Measurements from ENCODE around the gene CADM1. TPM values are rescaled to one million over a fixed set of nuclear protein-coding genes. Genes with fewer than 3 reads are reported as not detected.
A peak's percentile ranks its signal among the peaks of the same experiment; 100 is the strongest.

CADM1 gene
- total and polyA plus RNA-seq, 2 donors (not counting 1 experiment from before 2014, with no cell fraction given), result 15.4 to 86.0 TPM

GRCh38 chr11:115197433-115197832 lies 306.8 kb downstream of the CADM1 start:
- H3K27ac ChIP-seq (ENCODE audit: insufficient read depth, low read length), result no peak overlapping the region
- no peaks in the 10 kb centered on the region for H3K9me3 ChIP-seq (ENCODE audit: control insufficient read depth, insufficient read depth, low read depth, low read length)
- H3K4me1 ChIP-seq (ENCODE audit: control insufficient read depth, extremely low read depth, insufficient read depth, low read length), result peaks cover 4% of the 10 kb centered on the region
- no peaks in the 10 kb centered on the region for H3K79me2 ChIP-seq (ENCODE audit: control insufficient read depth, insufficient read depth, low read length)
- no peak for TF ChIP-seq CTCF (conservative IDR thresholded peaks at IDR 0.05 in 1 of 2, IDR thresholded peaks at IDR 0.05 in 1 of 2; ENCODE audit: low read depth in 1 of 2, low read length in 2 of 2)
- no peak for TF ChIP-seq EZH2 (IDR thresholded peaks at IDR 0.05; ENCODE audit: low read length, missing control alignments)
- no peaks in the 10 kb centered on the region for H3K27me3 ChIP-seq (ENCODE audit: control insufficient read depth, insufficient read depth, low read length)
- H3K4me2 ChIP-seq (ENCODE audit: extremely low read depth, insufficient read depth, low read length), result no peak overlapping the region
- H3K4me3 ChIP-seq (replicated peaks in 1 of 4; ENCODE audit: control extremely low read depth in 1 of 4, insufficient read depth in 1 of 4, low read depth in 3 of 4, low read length in 4 of 4), result no peak overlapping the region
- no peaks in the 10 kb centered on the region for H3K36me3 ChIP-seq (ENCODE audit: control insufficient read depth, insufficient read depth, low read length)
- no peak overlapping the region for H3K9ac ChIP-seq (ENCODE audit: insufficient read depth, low read length)
- H4K20me1 ChIP-seq (ENCODE audit: control insufficient read depth, extremely low read depth, insufficient read depth, low read length), result no peaks in the 10 kb centered on the region
- DNase-seq (ENCODE audit: low read depth in 2 of 2), result peak in 1 of 2 donors; percentile 53
- H2AFZ ChIP-seq (ENCODE audit: low read length), result no peak overlapping the region

- H3K36me3 ChIP-seq (ENCODE audit: control insufficient read depth, insufficient read depth, low read length), result no peaks in the 10 kb centered on the region
- H3K9ac ChIP-seq (ENCODE audit: insufficient read depth, low read length), result no peak overlapping the region
- no peak overlapping the region for H2AFZ ChIP-seq (ENCODE audit: low read length)
- DNase-seq (ENCODE audit: low read depth in 2 of 2), result peak in 1 of 2 donors; percentile 19
- H3K4me2 ChIP-seq (ENCODE audit: extremely low read depth, insufficient read depth, low read length), result no peak overlapping the region
- H4K20me1 ChIP-seq (ENCODE audit: control insufficient read depth, extremely low read depth, insufficient read depth, low read length), result no peaks in the 10 kb centered on the region
- peaks cover 4% of the 10 kb centered on the region for H3K4me1 ChIP-seq (ENCODE audit: control insufficient read depth, extremely low read depth, insufficient read depth, low read length)
- no peaks in the 10 kb centered on the region for H3K79me2 ChIP-seq (ENCODE audit: control insufficient read depth, insufficient read depth, low read length)
- H3K9me3 ChIP-seq (ENCODE audit: control insufficient read depth, insufficient read depth, low read depth, low read length), result no peaks in the 10 kb centered on the region
- H3K4me3 ChIP-seq (replicated peaks in 1 of 4; ENCODE audit: control extremely low read depth in 1 of 4, insufficient read depth in 1 of 4, low read depth in 3 of 4, low read length in 4 of 4), result no peak overlapping the region
- TF ChIP-seq EZH2 (IDR thresholded peaks at IDR 0.05; ENCODE audit: low read length, missing control alignments) (no peak), CTCF (conservative IDR thresholded peaks at IDR 0.05 in 1 of 2, IDR thresholded peaks at IDR 0.05 in 1 of 2; ENCODE audit: low read depth in 1 of 2, low read length in 2 of 2) (no peak)
- no peak overlapping the region for H3K27ac ChIP-seq (ENCODE audit: insufficient read depth, low read length)
- no peaks in the 10 kb centered on the region for H3K27me3 ChIP-seq (ENCODE audit: control insufficient read depth, insufficient read depth, low read length)
Measured at GRCh38 chr11:115197031-115197430, 307.2 kb downstream of the CADM1 start.

- Histone ChIP-seq H3K27me3 (ENCODE audit: control insufficient read depth, insufficient read depth, low read length) (no peaks in the 10 kb centered on the region), H3K27ac (ENCODE audit: insufficient read depth, low read length) (no peak overlapping the region), H4K20me1 (ENCODE audit: control insufficient read depth, extremely low read depth, insufficient read depth, low read length) (no peaks in the 10 kb centered on the region), H3K9me3 (ENCODE audit: control insufficient read depth, insufficient read depth, low read depth, low read length) (no peaks in the 10 kb centered on the region), H3K4me2 (ENCODE audit: extremely low read depth, insufficient read depth, low read length) (no peak overlapping the region), H3K36me3 (ENCODE audit: control insufficient read depth, insufficient read depth, low read length) (no peaks in the 10 kb centered on the region), H3K79me2 (ENCODE audit: control insufficient read depth, insufficient read depth, low read length) (no peaks in the 10 kb centered on the region), H3K4me1 (ENCODE audit: control insufficient read depth, extremely low read depth, insufficient read depth, low read length) (no peaks in the 10 kb centered on the region), H3K4me3 (replicated peaks in 1 of 4; ENCODE audit: control extremely low read depth in 1 of 4, insufficient read depth in 1 of 4, low read depth in 3 of 4, low read length in 4 of 4) (no peak overlapping the region), H2AFZ (ENCODE audit: low read length) (no peak overlapping the region), H3K9ac (ENCODE audit: insufficient read depth, low read length) (no peak overlapping the region)
- peak in 1 of 2 donors; percentile 83 for DNase-seq (ENCODE audit: low read depth in 2 of 2)
- TF ChIP-seq CTCF (conservative IDR thresholded peaks at IDR 0.05 in 1 of 2, IDR thresholded peaks at IDR 0.05 in 1 of 2; ENCODE audit: low read depth in 1 of 2, low read length in 2 of 2) (no peak), EZH2 (IDR thresholded peaks at IDR 0.05; ENCODE audit: low read length, missing control alignments) (no peak)
Measured at GRCh38 chr11:115194802-115195110, 309.5 kb downstream of the CADM1 start.
